SJCRH30 (cell line): ENCODE results near the gene SIRPG. TPM values are rescaled to one million over a fixed set of nuclear protein-coding genes. Genes with fewer than 3 reads are reported as not detected.

Experiments
- DNase-seq, 2 experiments: peaks; one replicate each; pipeline ENCODE4 v3.0.0-alpha.2; 2015 to 2020
- H3K27ac ChIP-seq: fragments of 250-450 bp; sonication (Bioruptor Pico); 2 replicates; pipeline ENCODE4 v1.5.1; 2020; ENCODE audit warnings: mild to moderate bottlenecking, moderate library complexity
- H3K27me3 ChIP-seq: fragments of 250-450 bp; sonication (Bioruptor Pico); 2 replicates; pipeline ENCODE4 v1.5.1; 2020; ENCODE audit warnings: mild to moderate bottlenecking, moderate library complexity
- H3K36me3 ChIP-seq: fragments of 250-450 bp; sonication (Bioruptor Pico); 2 replicates; pipeline ENCODE4 v1.5.1; 2020; ENCODE audit warnings: mild to moderate bottlenecking, moderate library complexity
- H3K4me1 ChIP-seq: fragments of 250-450 bp; sonication (Bioruptor Pico); 2 replicates; pipeline ENCODE4 v1.5.1; 2020; ENCODE audit warnings: mild to moderate bottlenecking, moderate library complexity
- H3K4me3 ChIP-seq: fragments of 250-450 bp; sonication (Bioruptor Pico); 2 replicates; pipeline ENCODE4 v1.5.1; 2020; ENCODE audit warnings: mild to moderate bottlenecking, moderate library complexity
- H3K9me3 ChIP-seq: fragments of 250-450 bp; sonication (Bioruptor Pico); replicated peaks from 2 replicates; pipeline ENCODE4 v1.5.1; 2020; ENCODE audit warnings: mild to moderate bottlenecking, moderate library complexity
- total RNA-seq: library from RNA; depleted of rRNA; stranded (reverse); fragments of >200 nt; shearing (Covaris generic); gene quantifications from 2 replicates; pipeline ENCODE4 v1.2.3, GENCODE V29; 2014

The SIRPG gene
- total RNA-seq, 1 experiment from 2014 or later: not detected

DNA sequence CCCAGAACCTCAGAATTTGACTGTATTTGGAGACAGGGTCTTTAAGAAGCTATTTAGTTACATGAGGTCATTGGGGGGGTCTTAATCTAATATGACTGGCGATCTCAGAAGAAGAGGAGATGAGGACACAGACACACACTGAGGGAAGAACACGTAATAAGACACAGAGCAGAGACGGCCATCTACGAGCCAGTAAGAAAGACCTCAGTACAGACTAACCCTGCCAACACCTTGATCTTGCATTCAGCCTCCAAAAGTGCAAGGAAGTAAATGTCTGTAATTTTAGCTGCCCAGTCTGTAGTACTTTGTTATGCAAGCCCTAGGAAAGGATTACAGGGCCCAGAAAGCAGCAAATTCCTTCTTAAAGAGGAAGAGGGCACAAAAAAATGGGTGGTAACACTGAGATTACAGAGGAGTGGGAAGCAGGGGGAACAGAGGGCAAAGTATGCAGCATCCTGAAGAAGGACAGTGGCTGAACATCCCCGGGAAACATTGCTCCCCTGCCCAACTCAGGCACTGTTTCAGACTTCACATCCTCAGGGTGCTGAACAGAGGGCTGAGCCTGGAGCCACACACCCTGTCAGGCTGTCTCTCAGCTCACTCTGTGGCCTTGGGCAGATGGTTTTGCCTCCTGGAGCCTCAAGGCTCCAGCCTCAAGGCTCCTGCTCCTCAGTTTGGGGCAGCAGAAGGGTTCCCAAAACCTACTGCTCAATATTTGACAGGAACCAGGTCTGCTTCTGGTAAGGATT lies 27.9 kb upstream of the SIRPG start:
- Histone ChIP-seq H3K4me1 (no peaks in the 10 kb centered on the region), H3K9me3 (no peaks in the 10 kb centered on the region), H3K27ac (no peak overlapping the region), H3K27me3 (no peaks in the 10 kb centered on the region), H3K36me3 (no peaks in the 10 kb centered on the region), H3K4me3 (no peak overlapping the region)
- DNase-seq: no peak

DNA sequence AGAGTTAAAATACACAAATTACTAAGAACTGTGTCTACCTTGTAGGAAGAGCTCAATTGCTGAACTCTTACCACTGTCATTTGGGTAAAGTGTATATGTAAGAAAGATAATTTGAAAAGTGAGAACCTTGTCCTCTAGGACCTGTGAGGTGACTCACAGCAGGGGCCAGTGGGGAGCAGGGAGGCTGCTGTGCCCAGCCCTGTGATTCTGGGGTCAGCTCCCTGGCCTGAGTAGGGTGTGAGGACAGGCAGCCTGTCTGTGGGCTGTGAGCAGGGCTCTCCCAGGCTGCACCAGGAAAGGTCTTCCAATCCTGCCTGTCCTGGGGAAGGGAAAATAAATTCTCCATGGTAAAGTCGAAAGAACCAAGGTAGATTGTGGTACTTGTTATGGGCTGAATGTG lies 27.3 kb upstream of the SIRPG start:
- Histone ChIP-seq H3K9me3 (no peaks in the 10 kb centered on the region), H3K4me1 (no peaks in the 10 kb centered on the region), H3K27ac (no peak overlapping the region), H3K36me3 (no peaks in the 10 kb centered on the region), H3K4me3 (no peak overlapping the region), H3K27me3 (no peaks in the 10 kb centered on the region)
- no peak for DNase-seq

DNA sequence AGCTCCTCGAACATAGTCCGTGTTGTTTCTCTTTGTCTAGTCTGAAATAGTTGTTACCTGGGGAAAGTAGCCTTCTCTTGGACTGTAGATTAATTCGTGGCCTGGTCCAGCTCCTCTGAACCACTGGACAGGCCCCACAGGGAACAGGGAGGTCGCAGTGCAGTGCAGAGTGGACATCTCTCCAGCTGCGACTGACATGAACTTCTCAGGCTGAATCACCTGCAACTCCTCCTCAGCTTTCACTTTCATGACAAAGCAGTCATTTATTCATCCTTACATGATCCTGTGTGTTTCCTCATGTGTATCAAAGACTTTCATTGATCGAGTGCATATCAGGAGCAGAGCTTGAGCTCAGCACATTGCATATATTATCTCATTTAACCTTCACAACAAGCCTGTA lies 19.1 kb upstream of the SIRPG start:
- no peak for DNase-seq
- no peaks in the 10 kb centered on the region for H3K4me1 ChIP-seq
- H3K4me3 ChIP-seq: no peak overlapping the region
- no peaks in the 10 kb centered on the region for H3K9me3 ChIP-seq
- no peak overlapping the region for H3K27ac ChIP-seq
- peaks cover 12% of the 10 kb centered on the region; the same call in 1 of the 2 replicates for H3K27me3 ChIP-seq
- H3K36me3 ChIP-seq: no peaks in the 10 kb centered on the region

DNA sequence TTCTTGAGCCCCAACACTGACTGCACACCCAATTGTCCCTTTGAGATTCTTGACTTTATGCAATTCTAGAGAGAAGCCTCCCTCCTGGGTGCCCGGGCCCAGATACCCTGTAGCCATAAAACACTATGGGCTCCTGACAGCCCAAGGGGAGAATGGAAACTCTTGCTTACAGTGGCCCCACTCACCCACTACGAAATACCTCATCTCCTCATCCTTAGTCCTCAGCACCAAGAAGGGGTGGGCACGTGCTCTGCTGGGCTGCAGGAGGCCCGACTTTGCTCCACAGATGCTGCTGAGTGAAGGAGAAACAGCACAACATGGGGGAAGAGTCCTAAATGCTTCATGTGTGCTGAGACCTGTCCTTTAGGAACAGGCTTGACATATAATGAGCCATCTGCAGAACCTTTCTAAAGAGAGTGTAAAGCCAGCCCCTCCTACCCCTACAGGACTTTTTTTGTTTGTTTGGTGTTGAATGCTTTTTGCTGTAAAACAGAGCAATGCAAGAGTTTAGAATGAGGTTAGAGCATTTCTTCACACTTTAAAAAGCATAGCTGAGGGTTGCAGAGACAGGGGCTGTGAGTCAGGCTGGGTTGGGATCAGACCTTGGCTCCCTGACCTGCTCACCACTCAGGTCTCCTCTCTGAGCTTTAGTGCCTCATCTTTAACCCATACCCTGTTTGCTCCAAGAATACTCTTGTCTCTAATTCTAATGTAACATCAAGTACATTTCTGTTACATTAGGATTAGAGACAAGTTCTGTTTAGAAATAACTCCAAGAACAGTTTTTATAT lies 17.6 kb upstream of the SIRPG start:
- Histone ChIP-seq H3K9me3 (no peaks in the 10 kb centered on the region), H3K4me1 (no peaks in the 10 kb centered on the region), H3K27me3 (peaks cover 12% of the 10 kb centered on the region; the same call in 1 of the 2 replicates), H3K27ac (no peak overlapping the region), H3K4me3 (no peak overlapping the region), H3K36me3 (no peaks in the 10 kb centered on the region)
- DNase-seq: no peak

DNA sequence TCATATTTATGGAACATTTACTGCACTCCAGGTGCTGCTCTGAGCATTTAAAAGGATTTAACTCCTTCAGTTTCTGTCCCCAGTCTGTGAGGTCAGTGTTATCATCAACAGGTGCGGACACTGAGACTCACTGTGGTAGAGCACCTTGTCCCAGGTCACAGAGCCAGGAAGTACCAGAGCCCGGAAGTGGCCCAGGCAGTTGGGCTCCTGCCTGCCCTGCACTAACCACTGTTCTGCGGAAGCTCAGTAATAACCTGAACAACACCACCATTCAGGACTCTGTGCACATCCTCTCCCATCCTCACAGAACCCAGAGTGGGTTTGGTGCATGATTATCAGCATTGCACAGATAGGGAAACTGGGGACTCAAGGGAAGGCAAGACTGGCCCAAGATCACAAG lies 16.8 kb upstream of the SIRPG start:
- Histone ChIP-seq H3K36me3 (no peaks in the 10 kb centered on the region), H3K4me3 (no peak overlapping the region), H3K27ac (no peak overlapping the region)

DNA sequence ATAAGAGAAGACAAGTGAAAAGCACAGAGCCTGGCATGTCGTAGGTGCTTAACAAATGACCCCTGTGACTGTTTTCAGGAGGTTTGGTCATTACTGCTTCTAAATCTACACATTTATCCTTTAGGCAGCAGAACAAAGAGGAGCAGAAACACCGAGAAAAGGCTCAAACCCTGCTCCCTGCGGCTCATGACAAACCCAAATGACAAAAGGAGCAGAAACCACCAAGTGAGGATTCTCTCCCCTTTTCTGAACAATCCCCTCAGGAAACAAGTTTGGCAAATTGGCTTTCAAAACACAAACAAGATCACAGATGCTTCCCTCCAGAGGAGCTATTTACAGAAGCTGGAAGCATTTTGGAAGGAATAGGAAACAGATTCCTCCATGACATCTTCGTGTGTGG lies 15.8 kb upstream of the SIRPG start:
- H3K36me3 ChIP-seq: no peaks in the 10 kb centered on the region

More for the DNA sequence above, 16.8 kb upstream of the SIRPG start:
- DNase-seq: no peak
- H3K27me3 ChIP-seq: peaks cover 12% of the 10 kb centered on the region; the same call in 1 of the 2 replicates
- no peaks in the 10 kb centered on the region for H3K9me3 ChIP-seq
- H3K4me1 ChIP-seq: no peaks in the 10 kb centered on the region

DNA sequence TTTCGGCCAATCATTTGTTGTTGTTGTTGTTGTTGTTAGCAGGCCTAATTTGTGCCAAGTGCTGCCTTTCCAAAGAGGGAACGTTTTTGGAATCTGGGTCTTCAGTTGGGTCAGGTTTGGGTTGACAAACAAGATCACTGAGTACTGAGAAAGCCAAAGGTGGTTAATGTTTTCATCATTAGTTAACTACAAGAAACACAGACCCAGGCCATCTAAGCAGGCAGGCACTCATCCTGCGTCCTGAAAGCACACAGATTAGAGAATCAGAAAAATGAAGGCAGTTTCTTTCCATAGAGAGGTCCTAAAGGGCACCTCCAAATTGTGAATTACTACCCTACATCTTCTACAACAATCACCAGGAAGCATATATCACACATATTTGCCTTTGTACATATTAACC lies 15.1 kb upstream of the SIRPG start:
- Histone ChIP-seq H3K4me3 (no peak overlapping the region), H3K36me3 (no peaks in the 10 kb centered on the region), H3K9me3 (no peaks in the 10 kb centered on the region), H3K27ac (no peak overlapping the region), H3K4me1 (no peaks in the 10 kb centered on the region), H3K27me3 (peaks cover 12% of the 10 kb centered on the region; the same call in 1 of the 2 replicates)
- no peak for DNase-seq

More for the DNA sequence above, 15.8 kb upstream of the SIRPG start:
- H3K9me3 ChIP-seq: no peaks in the 10 kb centered on the region
- peaks cover 12% of the 10 kb centered on the region; the same call in 1 of the 2 replicates for H3K27me3 ChIP-seq
- no peak overlapping the region for H3K4me3 ChIP-seq
- no peak overlapping the region for H3K27ac ChIP-seq
- H3K4me1 ChIP-seq: no peaks in the 10 kb centered on the region
- DNase-seq: no peak

DNA sequence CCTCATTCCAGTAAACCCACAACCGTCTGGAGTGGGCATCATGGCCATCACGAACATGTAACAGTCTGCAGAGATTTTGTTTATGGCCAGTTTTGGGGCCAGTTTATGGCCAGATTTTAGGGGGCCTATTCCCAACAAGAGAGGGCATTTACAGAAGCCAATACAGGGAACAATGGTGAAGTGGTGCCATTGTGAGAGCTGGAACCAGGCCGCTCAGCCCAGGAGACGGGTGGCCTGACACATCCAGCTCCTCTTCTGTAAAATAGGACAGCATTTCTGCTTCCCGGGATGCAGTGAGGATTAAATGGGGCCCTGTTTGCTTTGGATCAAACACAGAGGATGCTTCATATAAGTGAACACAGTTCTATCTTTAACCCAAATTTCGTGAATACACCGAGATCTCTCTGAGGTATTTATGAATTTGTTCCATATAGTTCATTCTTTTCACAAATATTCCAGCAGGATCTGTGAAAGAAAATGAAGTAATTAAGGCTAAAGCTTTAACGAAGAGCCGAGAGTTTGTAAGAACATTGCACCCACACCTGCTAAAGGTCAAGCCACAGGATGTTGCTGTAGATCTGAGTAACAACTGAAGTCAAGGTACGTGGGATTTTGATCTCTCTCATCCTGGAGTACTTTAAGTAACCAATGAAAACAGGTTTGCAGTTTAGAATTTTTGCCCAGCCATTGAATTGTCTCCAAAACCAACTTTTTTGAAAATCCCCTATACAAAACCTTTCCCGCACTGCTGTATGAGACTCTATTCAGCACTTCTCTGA lies 14.5 kb upstream of the SIRPG start:
- Histone ChIP-seq H3K4me3 (no peak overlapping the region), H3K4me1 (no peaks in the 10 kb centered on the region), H3K9me3 (no peaks in the 10 kb centered on the region), H3K27me3 (peaks cover 12% of the 10 kb centered on the region; the same call in 1 of the 2 replicates), H3K27ac (no peak overlapping the region), H3K36me3 (no peaks in the 10 kb centered on the region)
- DNase-seq: no peak

DNA sequence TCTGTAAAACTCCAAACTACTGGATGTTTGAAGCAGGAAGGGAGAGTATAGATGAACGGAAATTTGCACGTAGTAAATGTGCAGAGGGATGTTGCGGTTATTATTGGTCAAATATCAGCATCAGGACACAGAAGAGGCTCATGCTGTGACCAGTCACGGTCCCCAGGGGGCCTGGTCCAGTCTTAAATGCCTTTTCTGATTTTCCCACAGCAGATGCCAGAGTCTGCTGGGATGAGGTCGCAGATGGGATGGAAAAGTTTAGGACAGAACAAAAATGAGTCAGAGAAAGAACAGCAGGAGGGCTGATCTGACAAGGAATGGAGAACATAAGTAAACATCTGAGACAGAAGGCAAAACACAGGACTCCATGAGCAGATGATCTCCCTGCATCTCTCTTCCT lies 11.7 kb upstream of the SIRPG start:
- DNase-seq: no peak
- H3K4me3 ChIP-seq: no peak overlapping the region
- H3K4me1 ChIP-seq: no peaks in the 10 kb centered on the region
- no peaks in the 10 kb centered on the region for H3K36me3 ChIP-seq
- peaks cover 4% of the 10 kb centered on the region; the same call in 1 of the 2 replicates for H3K27me3 ChIP-seq
- H3K9me3 ChIP-seq: no peaks in the 10 kb centered on the region
- no peak overlapping the region for H3K27ac ChIP-seq

DNA sequence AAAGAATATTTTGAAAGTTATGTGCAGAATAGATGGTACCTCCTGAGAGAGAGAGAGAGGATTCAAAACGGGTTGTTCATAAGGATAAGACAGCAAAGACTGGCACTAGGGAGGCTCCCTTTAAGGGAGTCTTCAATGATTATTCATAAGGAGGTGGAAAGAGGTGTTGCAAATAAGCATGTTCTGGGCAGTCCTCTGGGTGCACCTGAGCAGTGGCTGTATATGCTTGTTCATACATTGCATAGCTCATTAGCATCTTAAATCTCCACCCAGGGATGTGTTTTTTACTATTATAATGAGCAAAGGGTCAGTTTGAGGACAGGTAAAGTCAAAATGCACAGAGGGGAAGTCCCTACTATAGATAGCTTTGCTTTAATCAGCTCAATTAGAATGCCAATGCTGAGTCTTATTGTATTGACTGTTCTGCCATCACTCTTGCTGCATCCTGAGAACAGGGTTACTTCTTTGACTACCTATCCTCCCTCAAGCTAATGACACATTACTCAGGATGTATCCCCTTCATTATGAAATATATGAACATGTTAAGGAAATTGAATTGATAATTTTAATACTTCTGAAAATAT lies 10.0 kb upstream of the SIRPG start:
- Histone ChIP-seq H3K36me3 (no peaks in the 10 kb centered on the region), H3K4me3 (no peak overlapping the region)

DNA sequence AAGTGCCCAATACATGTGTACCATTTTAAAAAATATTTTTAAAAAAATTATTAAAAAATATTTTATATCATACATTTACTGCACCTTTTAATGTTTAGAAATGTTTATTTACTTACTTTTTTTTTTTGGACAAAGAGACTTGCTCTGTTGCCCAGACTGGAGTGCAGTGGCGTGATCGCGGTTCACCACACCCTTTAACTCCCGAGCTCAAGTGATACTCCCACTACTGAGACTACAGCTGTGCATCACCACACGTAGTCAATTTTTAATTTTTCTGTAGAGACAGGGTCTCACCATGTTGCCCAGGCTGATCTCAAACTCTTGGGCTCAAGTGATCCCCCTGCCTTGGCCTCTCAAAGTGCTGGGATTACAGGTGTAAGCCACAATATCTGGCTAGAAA lies 9.2 kb upstream of the SIRPG start:
- no peak overlapping the region for H3K4me3 ChIP-seq
- no peak for DNase-seq
- no peaks in the 10 kb centered on the region for H3K36me3 ChIP-seq
- no peaks in the 10 kb centered on the region for H3K4me1 ChIP-seq
- no peak overlapping the region for H3K27ac ChIP-seq
- no peaks in the 10 kb centered on the region for H3K9me3 ChIP-seq
- no peaks in the 10 kb centered on the region; the same call in 1 of the 2 replicates for H3K27me3 ChIP-seq

More for the DNA sequence above, 10.0 kb upstream of the SIRPG start:
- Histone ChIP-seq H3K27me3 (peaks cover 4% of the 10 kb centered on the region; the same call in 1 of the 2 replicates), H3K4me1 (no peaks in the 10 kb centered on the region), H3K27ac (no peak overlapping the region), H3K9me3 (no peaks in the 10 kb centered on the region)
- no peak for DNase-seq

DNA sequence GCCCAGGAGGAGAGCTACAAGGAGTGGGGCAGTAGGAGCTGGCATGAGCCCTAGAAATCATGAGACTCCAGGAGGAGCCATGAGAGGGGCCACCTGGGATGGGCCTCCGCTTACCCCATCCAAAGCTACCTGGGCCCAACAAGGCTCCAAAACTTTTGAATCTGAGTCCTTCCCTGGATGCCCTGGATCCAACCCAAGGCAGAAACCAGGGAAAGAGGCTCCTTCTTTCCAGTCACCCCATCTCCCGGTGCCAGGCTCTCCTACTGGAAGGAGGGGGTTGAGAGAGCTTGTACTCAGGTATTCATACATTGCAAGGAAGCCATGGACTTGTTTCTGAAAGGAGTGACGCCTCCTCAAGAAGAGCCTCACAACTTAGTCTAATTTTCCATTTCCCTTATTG lies 7.8 kb upstream of the SIRPG start:
- DNase-seq: no peak
- no peaks in the 10 kb centered on the region for H3K4me1 ChIP-seq
- H3K36me3 ChIP-seq: no peaks in the 10 kb centered on the region
- H3K9me3 ChIP-seq: no peaks in the 10 kb centered on the region
- H3K4me3 ChIP-seq: no peak overlapping the region
- H3K27me3 ChIP-seq: no peaks in the 10 kb centered on the region
- no peak overlapping the region for H3K27ac ChIP-seq

DNA sequence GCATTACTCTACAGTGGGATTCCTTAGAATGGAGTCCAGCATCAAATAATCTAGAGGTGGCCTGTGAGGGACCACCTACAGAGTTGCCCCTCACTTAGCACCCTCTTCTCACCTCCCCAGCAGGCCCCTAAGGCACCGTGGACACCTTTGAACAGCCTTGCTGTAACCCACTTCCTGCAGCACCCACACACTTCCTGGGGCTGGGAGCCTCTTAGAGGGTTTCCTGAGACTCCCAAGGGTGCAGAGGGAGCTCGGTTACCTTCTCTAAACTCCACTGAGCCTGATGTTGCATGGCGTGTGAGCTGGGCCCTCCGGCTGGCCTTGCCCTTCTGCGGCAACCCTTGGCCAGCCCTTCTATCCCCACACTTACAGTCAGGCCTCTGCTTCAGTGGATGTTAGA lies 7.3 kb upstream of the SIRPG start:
- Histone ChIP-seq H3K27ac (no peak overlapping the region), H3K9me3 (no peaks in the 10 kb centered on the region), H3K36me3 (no peaks in the 10 kb centered on the region), H3K4me3 (no peak overlapping the region), H3K4me1 (no peaks in the 10 kb centered on the region), H3K27me3 (no peaks in the 10 kb centered on the region)
- no peak for DNase-seq

DNA sequence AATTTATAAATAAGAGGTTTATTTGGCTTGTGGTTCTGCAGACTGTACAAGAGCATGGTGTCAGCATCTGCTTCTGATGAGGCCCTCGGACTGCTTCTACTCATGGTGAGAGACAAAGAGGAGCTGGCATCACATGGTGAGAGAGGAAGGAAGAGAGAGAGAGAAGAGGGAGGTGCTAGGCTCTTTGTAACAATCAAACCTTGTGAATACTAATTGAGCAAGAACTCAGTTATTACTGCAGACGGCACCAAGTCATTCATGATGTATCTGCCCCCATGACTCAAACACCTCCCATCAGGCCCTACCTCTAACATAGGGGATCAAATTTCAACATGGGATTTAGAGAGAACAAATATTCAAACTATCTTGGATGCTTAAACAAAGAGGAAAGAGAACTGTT lies 6.3 kb upstream of the SIRPG start:
- DNase-seq: no peak
- H3K36me3 ChIP-seq: no peaks in the 10 kb centered on the region
- H3K9me3 ChIP-seq: no peaks in the 10 kb centered on the region
- H3K27ac ChIP-seq: no peak overlapping the region
- no peaks in the 10 kb centered on the region for H3K27me3 ChIP-seq
- no peak overlapping the region for H3K4me3 ChIP-seq
- H3K4me1 ChIP-seq: no peaks in the 10 kb centered on the region
